Measurements from ENCODE around the gene C9orf153. TPM values are rescaled to one million over a fixed set of nuclear protein-coding genes. Genes with fewer than 3 reads are reported as not detected.

Gene C9orf153
- total RNA-seq, 4 donors from 2014 or later: 0.17 to 0.87 TPM; not detected in 2

- H3K4me1 ChIP-seq: peaks cover 0 to 3% of the 10 kb centered on the region in 2 donors
- H3K9me3 ChIP-seq: no peaks in the 10 kb centered on the region
- DNase-seq (no peak), ATAC-seq (no peak)
- no peaks in the 10 kb centered on the region for H3K36me3 ChIP-seq
- H3K27me3 ChIP-seq: no peaks in the 10 kb centered on the region
- intact Hi-C loops (cut with DNase I; ENCODE audit: low total_unique reads): no loop called here
- TF ChIP-seq CTCF (IDR thresholded peaks at IDR 0.05 in 4 of 5, conservative IDR thresholded peaks at IDR 0.05 in 1 of 5): no peak
- in situ Hi-C loops (cut with MboI; ENCODE audit: low sequenced_read_pairs in 4 of 4): no loop called here
- no peak overlapping the region for H3K27ac ChIP-seq
- H3K4me3 ChIP-seq: no peak overlapping the region
These were observed 83.6 kb downstream of the C9orf153 start for GRCh38 chr9:86175743-86176456.

GRCh38 chr9:86175223-86175622 is 84.2 kb downstream of the C9orf153 start:
- Histone ChIP-seq H3K36me3 (no peaks in the 10 kb centered on the region), H3K9me3 (no peaks in the 10 kb centered on the region), H3K4me1 (peaks cover 0 to 3% of the 10 kb centered on the region in 2 donors), H3K4me3 (no peak overlapping the region), H3K27me3 (no peaks in the 10 kb centered on the region), H3K27ac (no peak overlapping the region)
- intact Hi-C loops (cut with DNase I; ENCODE audit: low total_unique reads): no loop called here
- ATAC-seq: no peak
- TF ChIP-seq POLR2A (IDR thresholded peaks at IDR 0.05): no peak
- no peak for TF ChIP-seq CTCF (IDR thresholded peaks at IDR 0.05 in 4 of 5, conservative IDR thresholded peaks at IDR 0.05 in 1 of 5)
- in situ Hi-C loops (cut with MboI; ENCODE audit: low sequenced_read_pairs in 4 of 4): no loop called here
- no peak for DNase-seq

Other genes with a start within 250 kb of the C9orf153 start
- 1 to 10 TPM; 1.8 to 2.6 (median 2.3) TPM for gene GOLM1, start 160.1 kb downstream of the C9orf153 start, total RNA-seq
- gene ISCA1, start 22.9 kb upstream of the C9orf153 start, total RNA-seq: 100 to 1,000 TPM in 1 of 4 donors, 10 to 100 TPM in 3; 59.8 to 115 (median 89.9) TPM
- gene TUT7, start 94.8 kb upstream of the C9orf153 start, total RNA-seq: 10 to 100 TPM; 15.4 to 89.1 (median 38.6) TPM

Data from gastrocnemius medialis (tissue), 4 donors.